Renal cortex interstitium (tissue), 15 donors: ENCODE measurements around the gene TBX21. TPM values are rescaled to one million over a fixed set of nuclear protein-coding genes. Genes with fewer than 3 reads are reported as not detected.

ENCODE experiments used
- DNase-seq, 11 donors: peaks; one replicate each; pipeline ENCODE4 v3.0.0-alpha.2; 2013; ENCODE audit warnings: low read depth in 9 of 11, low spot score in 4 of 11; ENCODE audit errors: extremely low read depth in 1 of 11
- long read RNA-seq, 16 experiments: transcript quantifications; one replicate each; lab custom pipeline, GENCODE V29; 2026
- polyA plus RNA-seq, 3 donors: library from polyadenylated mRNA; unstranded; fragments of 120-200 nt; gene quantifications; one replicate each; pipeline ENCODE4 v1.2.1, GENCODE V29; 2013; ENCODE audit not compliant: insufficient read length in 3 of 3

Gene TBX21
- polyA plus RNA-seq = under 1 TPM; 0.07 to 0.20 (median 0.12) TPM
- long read RNA-seq, donor 1 = 0 reads
- long read RNA-seq, donor 2 = 0 reads
- long read RNA-seq, donor 3 = 0 reads
- long read RNA-seq, donor 4 = 0 reads
- long read RNA-seq, donor 5 = 0 reads
- long read RNA-seq, donor 6 = 0 reads
- long read RNA-seq, donor 7 = 0 reads
- long read RNA-seq, donor 8 = 0 reads
- long read RNA-seq, donor 9 = 0 reads
- long read RNA-seq, donor 10, partial matches to known transcripts = 0 of 1 reads
- long read RNA-seq, donor 10, other reads (novel, unspliced or antisense) = 0 of 1 reads
- long read RNA-seq, donor 11 = 0 reads
- long read RNA-seq, donor 12 = 0 reads
- long read RNA-seq, donor 13 = 0 reads
- long read RNA-seq, donor 14 = 0 reads
- long read RNA-seq, donor 15 = 0 reads
- long read RNA-seq, donor 16 = 0 reads

GRCh38 chr17:47733047-47733673 lies at the start of gene TBX21:
Gene TBX21, plus strand, starts transcription at chr17:47733236. Its CDS starts 219 bp downstream, at chr17:47733455.
- peak in 7 of 11 donors; percentile 38 to 59 (median 51) for DNase-seq

GRCh38 chr17:47684025-47684424 lies 49.0 kb upstream of the TBX21 start:
- no peak for DNase-seq

- no peak for DNase-seq
These were observed 48.4 kb upstream of the TBX21 start for GRCh38 chr17:47684535-47685193.

GRCh38 chr17:47685556-47686275 lies 47.3 kb upstream of the TBX21 start:
- DNase-seq = no peak

- DNase-seq = no peak
These were observed 46.8 kb upstream of the TBX21 start for GRCh38 chr17:47686276-47686635.

- DNase-seq = no peak
These were observed 46.2 kb upstream of the TBX21 start for GRCh38 chr17:47686664-47687327.

- DNase-seq = no peak
These were observed 45.7 kb upstream of the TBX21 start for GRCh38 chr17:47687328-47687690.

GRCh38 chr17:47687748-47688147 lies 45.3 kb upstream of the TBX21 start:
- DNase-seq = no peak

- no peak for DNase-seq
These were observed 42.9 kb upstream of the TBX21 start for GRCh38 chr17:47690121-47690520.

- DNase-seq = no peak
These were observed 40.7 kb upstream of the TBX21 start for GRCh38 chr17:47692137-47692894.

GRCh38 chr17:47692895-47693730 lies 39.9 kb upstream of the TBX21 start:
- DNase-seq = no peak

- DNase-seq = peak; percentile 56 to 87 (median 77)
These were observed 39.1 kb upstream of the TBX21 start, which contains the start of gene TBKBP1 for GRCh38 chr17:47693731-47694580. Gene TBKBP1, plus strand, starts transcription at chr17:47694161. Its CDS starts 1,952 bp downstream, at chr17:47696113.

- peak in 4 of 11 donors; percentile 29 to 41 (median 38) for DNase-seq
These were observed 38.2 kb upstream of the TBX21 start for GRCh38 chr17:47694581-47695428.

GRCh38 chr17:47695429-47696376 lies 37.3 kb upstream of the TBX21 start:
- DNase-seq = no peak
